GM21737 (cell line): Measurements from ENCODE around the gene GRK4.
"Not testable (repeated sequence)": the region's sequence is repeated elsewhere in the genome, so short reads cannot be mapped to it uniquely, and the experiment has no call there.

Experiments
- ATAC-seq: cut with Tn5 transposase; IDR thresholded peaks from one replicate; pipeline ENCODE4 v1.9.1; 2021; ENCODE audit warnings: mild to moderate bottlenecking, moderate library complexity; ENCODE audit not compliant: unreplicated experiment

Gene GRK4

DNA sequence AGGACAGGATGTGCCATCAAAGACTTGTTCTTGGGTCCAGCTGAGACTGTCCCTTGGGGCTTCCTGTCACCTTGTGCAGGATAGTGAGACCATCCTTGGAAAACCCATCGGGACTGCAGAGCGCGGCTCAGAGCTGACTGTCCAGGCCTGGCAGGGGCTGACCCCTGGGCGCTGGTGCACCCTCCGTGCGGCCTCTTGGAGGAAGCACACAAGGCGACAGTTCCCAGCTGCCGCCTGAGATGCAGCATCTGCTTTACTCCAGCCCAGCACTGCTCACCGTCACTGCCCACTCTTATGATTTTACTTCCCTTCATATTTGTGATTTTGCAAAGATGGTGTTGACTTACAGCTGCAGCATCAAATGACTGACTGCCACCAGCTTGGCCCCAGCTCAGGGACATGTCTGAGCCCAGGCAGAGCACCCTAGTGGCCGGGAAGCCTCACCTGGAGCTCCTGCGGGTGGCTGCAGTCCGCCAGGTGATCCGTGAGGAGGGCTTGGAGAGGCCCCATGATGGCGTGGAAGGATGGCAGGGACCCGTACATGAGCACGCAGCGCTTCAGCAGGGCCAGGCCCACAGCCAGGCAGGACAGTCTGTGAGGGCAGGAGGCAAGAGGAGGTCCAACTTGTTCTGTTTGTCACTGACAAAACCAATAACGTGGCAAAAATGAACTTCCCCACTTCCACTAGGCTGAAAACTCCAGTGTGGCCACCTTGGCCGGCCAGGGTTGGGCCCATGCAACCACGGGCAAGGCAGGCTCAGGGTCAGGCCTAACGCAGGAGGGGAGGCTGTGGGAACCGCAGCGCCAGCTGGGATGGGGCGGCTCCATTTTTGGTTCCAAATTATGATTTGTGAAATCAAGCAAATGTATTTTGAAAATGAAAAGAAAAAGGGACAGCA lies 22.0 kb upstream of the GRK4 start:
- no peak for ATAC-seq

DNA sequence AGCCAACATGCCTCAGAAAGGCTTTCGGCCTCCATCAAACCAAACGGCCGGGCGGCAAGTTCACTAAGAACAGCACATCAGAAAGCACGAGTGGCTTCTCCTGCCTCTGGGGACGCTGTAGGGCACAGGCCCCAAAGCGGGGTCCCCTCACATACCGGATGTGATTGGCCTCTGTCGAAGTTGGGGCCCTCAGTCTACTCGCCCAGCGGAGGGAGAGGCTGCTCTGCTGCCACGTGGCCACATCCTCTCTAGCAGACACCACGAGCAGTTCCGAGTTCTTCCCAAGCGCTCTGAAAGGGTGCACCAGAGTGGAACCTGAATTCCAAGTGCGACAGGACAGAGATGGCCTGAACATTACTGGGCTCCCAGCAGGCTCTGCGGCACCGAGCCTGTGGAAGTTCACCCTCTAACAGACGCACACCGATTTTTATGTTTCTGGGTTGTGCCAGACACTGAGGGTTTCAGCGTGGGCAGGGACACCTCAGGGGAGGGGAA lies 21.3 kb upstream of the GRK4 start:
- ATAC-seq = no peak

DNA sequence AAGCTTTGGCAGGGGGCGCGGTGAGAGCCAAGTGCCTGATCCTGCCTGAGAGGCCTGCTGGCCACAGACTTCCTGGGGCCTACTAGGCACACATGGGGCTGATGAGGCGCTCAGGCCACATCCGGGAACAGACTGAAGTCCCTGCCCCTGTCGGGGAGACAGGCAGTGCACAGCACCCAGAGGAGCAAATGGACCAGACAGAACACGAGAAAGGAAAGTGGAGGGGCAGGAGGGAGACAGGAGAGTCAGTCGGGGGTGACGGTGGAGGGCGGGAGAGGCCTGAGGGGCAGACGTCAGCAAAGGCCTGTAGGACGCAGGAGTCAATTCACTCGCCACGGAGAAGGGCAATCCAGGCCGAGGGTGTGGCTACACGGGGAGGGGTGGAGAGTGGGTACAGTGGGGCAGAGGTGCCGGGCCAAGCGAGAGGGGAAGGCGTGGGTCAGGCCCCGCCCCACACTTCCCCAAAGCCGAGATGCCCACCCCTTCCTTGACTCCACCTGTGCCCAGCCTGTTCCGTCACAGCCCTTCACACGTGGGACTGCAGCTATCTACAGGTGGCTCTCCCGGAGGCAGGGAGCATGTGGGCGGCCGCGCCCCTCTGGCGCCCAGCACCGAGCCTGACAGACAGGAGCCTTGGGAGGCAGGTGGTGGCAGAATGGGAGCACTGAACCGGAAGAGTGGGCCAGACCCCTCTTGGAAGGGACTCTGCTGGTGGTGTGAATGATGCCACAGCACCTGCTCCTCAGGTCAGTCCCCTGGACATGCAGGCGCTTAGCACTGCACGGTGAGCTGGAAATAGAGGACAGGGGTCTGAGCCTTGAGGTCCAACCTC lies 20.6 kb upstream of the GRK4 start:
- no peak for ATAC-seq

DNA sequence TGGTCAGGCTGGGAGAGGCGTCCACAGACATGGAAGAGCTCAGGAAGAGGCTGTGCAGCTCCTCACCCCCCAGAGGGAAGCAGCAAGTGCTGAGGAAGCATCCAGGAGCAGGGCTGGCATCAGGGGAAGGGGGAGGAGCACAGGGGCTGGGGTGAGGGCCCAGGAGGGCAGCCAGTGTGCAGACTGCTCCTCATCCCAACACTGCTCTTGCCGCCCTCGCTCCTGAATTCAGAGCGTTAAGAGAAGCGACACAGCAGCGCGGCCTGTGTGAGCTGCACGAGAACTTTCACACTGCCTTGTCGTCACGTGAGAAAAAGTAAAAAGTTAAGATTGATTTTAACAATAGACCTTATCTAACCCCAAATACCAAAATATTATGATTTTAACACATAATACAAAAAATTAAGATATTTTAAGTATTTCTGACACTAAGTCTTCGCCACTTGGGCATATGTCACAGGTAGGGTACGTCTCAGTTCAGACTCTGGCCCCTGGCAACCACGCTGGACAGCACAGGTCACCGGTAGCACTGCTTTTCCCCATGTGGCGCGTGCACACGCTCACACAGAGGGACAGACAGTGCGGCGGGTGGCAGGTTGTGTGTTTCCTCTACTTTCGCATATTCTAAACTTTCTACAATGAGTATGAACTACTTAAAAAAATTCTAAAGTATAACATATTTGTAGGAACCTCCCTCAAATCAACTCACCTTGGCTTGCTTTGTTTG lies 19.8 kb upstream of the GRK4 start:
- ATAC-seq = no peak

DNA sequence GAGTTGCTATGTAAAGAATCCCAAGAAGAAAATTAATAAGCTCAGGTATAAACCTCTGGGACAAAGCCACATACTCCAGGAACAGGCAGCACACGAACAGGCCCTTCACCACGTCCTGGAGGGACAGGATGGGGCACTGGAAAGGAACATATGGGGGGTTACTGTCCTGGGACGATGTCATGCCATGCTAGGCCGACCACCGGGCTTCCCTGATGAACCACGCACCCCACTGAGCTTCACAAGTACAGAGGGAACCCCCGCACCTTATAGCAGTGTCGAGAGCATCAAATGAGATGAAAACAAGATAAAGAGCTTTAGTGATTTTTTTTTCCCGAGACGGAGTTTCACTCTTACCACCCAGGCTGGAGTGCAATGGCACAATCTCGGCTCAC lies 19.3 kb upstream of the GRK4 start:
- ATAC-seq = no peak

DNA sequence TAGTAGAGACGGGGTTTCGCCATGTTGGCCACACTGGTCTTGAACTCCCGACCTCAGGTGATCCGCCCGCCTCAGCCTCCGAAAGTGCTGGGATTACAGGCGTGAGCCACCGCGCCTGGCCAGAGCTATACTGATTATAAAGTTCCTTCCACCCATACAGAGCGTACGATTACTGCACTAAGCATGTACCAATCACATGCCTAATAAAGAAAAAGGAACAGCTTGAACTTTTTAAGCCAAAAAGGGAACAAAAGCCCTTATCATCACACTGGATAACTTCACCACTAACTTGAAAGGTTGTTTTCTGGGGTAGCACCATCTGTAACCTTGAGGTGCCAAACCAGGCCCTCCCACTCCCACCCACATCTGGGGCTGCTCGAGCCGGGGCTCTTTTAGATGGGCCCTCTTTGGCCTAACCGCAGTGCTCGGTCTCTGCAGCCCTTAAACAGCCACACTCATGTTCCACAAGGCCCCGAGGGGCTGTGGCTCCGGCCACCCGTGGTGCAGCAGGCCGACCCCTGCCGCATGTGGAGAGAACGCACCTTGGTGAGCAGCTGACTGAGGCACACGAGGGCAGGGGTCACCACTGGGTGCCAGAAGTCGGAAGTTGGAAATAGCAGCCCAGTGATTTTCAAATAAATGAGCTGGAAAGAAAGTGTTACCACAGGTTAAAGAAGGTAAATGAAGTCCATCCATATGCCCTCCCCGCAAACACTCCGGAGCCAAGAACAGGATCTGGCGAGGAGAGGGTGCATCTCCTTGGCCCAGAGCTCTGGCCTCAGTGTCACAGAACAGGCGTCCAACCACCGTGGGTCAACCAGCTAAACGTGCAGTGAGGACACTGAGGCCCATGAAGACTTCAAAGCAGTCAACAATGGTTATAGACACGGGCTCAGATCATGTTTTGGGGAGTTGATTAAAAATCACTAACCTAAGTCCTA lies 18.5 kb upstream of the GRK4 start:
- ATAC-seq = no peak

DNA sequence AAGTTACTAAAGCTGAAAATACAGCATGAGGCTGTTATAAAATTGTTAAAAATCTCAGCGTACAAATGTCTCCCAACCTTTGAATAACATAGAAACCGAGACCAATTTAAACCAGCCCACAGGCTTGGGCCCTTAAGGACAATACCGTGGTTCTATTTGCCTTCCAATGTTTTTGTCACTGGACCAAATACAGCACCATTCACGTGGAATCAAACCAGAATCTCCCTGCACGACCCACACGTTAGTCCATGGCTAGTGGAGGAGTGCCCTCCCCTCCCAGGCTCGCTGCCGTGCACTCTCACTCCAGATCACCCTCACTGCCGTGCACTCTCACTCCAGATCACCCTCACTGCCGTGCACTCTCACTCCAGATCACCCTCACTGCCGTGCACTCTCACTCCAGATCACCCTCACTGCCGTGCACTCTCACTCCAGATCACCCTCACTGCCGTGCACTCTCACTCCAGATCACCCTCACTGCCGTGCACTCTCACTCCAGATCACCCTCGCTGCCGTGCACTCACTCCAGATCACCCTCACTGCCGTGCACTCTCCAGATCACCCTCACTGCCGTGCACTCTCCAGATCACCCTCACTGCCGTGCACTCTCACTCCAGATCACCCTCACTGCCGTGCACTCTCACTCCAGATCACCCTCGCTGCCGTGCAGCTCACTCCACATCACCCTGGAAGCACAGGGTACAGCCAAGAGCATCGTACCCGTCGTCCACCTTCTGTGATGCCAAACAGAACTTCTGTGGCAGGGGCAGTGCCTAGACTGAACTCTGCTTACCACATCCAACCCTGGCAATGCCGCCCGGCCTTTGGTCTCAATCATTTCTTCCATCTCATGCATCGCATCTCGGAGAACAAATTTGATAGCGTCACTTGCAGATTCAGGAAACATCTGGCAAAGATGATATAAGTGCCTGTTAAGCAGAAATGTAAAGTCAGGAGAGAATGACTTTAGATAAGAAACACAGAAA lies 17.5 kb upstream of the GRK4 start:
- not testable (repeated sequence) for ATAC-seq

DNA sequence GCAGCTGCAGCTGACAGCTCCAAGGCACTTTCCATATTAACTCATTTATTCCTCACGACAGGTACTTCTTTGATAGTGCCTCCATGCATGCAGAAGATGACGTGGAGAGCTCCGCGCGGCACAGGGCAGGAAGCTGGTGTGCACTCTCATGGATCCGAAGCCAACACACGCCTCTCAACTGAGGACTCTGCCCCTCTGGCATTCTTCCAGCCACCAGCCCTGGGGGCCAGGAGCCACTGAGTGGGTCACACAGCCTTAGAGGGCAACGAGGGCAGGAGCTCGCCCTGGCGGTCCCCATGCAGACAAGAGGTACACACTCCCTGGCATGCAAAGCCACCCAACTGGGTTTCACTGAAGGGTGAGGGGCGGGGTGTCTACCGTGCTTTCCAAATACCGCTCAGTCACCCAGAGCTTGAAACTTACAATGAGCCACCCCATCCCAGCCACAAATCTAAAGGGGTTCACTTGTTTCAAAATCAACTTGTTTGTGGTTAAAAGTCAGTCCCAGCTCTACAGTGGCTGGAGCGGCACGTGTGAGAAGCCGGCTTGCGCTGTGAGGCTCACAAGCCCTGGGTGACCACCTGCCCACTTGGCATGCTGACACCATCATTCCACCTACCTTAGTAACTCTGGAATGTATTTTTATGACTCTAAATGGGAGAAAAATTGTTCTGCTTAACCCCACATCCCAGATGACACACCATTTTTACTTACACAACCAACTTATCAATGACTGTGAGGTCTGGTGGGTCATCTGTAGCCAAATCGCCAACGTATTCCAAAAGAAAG lies 16.4 kb upstream of the GRK4 start:
- ATAC-seq = no peak

DNA sequence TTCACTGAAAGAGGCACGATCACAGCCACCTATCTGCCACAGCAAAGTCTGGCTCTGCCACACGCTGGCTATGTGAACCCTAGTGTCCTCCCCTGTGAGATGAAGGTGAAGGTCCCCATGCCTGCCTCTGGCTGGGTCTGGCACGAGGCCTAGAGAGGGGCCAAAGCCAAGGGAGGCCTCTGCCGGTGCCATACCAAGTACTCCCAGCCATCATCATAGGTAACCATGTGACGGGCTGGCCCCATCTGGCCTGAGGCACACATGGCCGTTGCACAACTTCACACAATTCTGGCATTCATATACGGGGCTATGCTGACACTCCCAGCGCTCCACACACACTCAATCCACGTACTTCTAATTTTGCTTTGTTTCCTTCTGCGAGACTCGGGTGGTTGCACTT lies 15.4 kb upstream of the GRK4 start:
- ATAC-seq = no peak

DNA sequence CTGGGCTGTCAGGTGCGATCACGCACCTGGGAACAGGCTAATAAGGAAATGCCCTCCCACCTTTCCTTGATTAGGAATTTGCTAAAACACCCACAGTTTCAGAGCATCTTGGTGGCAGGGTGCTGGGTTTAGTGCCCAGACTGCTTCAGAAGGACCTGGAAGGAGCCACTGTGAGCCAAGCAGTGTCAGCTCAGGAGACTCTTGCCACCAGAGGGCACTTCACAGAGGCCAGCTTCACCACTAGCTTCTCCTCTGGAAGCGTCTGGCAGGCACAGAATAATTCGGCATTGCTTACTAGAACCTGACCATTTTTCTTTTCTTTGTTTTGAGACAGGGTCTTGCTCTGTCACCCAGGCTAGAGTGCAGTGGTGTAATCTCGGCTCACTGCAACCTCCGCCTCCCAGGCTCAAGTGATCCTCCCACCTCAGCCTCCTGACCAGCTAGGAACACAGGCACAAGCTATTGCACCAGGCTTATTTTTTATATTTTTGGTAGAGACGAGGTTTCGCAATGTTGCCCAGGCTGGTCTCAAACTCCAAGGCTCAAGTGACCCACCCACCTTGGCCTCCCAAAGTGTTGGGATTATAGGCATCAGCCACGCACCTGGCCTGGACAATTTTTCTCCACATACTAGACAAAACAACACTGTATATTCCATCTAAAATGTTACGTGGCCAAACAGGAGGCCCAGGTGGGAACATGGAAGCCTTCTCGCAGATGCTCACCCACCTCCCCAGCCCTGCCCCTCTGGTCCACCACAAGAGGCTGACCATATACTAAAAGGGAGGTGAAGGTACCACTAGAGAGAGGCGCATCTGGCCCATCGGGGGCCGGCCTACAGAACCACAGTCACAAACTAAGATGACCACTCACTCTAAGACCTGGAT lies 14.2 kb upstream of the GRK4 start:
- ATAC-seq = no peak

DNA sequence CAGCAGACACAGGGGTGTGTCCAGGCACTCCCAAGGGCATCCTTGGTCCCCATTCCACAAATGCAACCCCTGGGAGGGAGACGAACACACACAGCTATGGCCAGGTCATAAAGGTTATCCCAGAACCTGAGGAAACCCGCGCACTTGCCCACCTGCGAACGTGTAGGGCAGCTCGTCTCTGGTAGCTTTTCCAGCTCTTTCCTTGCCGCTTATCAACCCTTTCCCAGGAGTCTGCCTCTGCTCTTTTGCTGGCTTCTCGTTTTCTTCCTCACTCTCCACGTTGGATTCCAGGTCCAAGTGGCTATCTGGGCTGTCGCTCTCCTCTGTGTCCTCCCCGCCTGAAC lies 13.6 kb upstream of the GRK4 start:
- ATAC-seq = no peak

DNA sequence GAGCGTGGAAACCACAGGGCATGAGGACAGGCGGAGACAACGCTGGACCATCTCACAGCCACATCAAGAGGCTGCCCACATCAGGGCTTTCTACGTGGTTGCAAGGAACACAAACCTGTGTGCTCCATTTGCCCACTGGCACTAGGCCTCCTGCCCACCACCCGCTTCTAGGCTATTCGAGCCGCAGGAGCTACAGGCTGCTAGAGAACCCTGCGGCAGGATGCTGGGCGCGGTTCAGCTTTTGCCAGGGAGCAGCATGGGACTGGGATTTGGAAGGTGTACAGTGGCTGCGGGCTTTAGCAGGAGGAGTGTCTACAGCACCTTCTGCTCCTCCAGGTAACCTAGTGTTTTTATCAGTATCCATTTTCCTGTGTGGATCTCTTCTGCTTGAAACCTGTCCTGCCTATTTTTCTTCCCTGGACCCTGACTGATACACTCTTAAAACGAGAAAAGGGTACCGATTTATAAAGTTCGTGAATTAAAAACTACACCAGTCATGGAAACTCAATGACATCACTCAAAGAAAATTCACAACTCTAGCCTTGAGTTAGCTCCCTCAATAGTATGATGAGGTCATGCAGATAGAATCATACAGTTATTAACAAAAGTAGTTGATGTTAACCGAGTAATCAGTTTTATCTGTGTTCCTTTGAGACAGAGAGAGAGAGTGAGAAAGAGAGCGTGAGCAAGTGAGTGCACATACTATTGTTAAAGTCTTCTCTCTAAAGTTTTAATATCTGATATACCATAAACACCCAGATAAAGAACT lies 13.0 kb upstream of the GRK4 start:
- no peak for ATAC-seq

DNA sequence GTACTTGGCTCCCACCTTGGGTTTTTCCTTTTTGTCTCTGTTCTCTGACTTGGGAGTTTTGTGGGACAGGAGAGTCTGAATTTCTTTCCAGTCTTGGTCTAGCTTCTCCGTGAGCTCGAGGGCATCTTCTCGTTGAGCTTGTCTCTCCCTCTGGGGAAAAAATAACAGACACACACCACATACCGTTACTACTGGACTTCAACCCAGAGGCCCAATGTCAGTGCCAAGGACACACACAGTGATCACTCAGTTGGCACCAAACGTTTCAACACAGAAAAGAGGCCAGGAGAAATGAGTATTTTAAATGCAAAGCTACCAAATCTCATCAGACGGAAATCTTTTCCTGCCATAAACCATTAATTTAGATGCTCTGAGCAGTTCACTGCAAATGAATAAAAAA lies 9.9 kb upstream of the GRK4 start:
- no peak for ATAC-seq

DNA sequence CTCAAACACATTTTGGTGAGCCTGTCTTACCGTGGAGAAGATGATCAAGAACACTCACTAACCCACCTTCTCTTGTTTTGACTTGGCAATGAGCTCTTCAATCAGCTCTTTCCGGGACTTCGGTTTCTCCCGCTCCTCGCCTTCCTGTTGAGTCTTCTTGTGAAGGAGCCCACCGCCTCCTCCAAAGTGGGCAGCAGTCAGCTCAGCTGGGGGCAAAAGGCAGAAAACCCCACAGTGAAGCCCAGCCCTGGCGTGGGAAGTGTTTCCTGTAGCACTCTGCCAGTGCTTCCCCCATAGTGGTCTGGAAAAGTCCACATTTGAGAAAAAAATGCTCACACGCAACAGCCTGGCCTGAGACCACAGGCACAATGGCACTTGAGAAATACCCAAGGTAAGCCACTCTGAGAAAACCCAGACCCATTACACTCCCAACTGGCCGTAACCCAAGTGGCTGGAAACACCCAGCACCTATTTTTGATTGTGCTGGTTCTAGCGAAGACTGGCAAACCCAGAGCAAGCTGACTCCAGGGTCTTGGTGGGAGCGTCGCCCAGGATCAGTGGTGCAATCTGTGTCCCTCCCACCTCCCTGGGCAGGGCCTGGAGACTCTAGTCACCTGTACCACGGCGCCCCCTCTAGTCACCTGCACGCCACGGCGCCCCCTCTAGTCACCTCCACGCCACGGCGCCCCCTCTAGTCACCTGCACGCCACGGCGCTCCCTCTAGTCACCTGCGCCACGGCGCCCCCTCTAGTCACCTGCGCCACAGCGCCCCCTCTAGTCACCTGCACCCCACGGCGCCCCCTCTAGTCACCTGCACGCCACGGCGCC lies 8.8 kb upstream of the GRK4 start:
- ATAC-seq = no peak

DNA sequence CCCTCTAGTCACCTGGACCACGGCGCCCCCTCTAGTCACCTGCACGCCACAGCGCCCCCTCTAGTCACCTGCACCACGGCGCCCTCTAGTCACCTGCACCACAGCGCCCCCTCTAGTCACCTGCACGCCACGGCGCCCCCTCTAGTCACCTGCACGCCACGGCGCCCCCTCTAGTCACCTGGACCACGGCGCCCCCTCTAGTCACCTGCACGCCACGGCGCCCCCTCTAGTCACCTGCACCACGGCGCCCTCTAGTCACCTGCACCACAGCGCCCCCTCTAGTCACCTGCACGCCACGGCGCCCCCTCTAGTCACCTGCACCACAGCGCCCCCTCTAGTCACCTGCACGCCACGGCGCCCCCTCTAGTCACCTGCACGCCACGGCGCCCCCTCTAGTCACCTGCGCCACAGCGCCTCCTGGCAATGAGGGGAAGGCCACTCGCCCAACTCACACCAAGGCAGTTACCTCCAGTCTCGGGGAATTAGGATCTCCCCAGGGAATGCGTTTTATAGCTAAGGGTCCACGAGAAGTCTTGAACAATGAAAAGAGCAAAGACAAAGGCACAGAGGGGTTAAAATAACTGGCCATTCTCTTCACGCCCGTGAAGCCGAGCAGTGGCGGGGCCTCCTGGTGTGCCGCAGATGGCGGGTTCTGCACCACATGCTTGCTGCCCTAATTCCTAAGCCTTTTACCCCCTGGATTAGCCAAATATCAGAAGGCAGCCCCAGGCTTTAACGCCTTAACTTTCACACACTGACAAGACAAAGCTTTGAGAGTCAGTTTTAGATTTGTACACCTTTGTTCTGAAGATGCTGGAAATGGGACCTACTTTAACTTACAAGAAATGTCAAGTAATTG lies 8.0 kb upstream of the GRK4 start:
- ATAC-seq = not testable (repeated sequence)
